ENCODE results near the gene EXOSC1.
"Not testable (repeated sequence)": the region's sequence is repeated elsewhere in the genome, so short reads cannot be mapped to it uniquely, and the experiment has no call there.

EXOSC1 gene

DNA sequence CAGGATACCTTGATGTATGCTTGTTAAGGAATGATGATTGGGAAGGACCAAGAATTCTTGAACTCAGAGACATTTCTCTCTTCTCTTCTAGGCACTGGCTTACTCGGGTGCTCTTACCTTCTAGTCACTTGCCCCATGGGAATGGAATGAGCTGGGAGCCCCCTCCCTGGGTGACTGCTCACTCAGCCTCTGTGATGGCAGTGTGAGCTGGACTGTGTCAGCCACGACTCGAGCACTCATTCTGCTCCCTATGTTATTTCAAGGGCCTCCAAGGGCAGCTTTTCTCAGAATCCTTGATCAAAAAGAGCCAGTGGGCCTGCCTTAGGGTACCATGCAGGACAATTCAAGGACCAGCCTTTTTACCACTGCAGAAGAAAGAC lies 10.9 kb upstream of the EXOSC1 start:
- no peak for DNase-seq

DNA sequence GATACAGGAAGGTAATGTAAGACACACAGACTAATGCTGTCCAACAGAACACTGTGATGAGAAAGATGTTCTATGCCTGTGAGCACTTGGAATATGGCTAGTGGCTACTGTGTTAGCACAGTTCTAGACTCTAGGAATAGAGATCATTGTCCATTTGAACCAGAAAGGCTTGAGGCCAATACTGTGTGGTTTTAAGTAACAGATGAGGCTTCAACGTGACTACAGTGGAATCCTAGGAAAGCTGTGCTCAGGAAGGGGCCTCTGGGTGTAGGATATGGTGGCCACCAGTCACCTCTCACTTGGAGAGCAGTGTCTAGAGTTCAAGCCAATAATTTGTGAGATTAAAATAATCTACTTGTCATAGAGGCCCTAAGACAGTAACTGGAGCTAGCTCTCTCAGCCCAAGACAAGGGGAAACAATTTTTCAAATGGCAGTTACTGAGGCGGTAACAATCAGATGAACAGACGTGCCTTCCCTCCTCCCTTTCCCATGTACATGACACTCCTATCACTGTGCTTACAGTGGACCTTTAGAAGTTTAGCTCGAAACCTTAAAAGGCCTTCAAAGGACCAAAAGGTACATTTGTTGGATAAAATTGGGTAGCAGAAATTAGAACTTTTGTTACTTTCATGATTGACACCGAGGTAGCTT lies 10.4 kb upstream of the EXOSC1 start:
- no peak for DNase-seq

GRCh38 chr10:97454330-97455036 lies 8.7 kb upstream of the EXOSC1 start:
- DNase-seq, result peak; percentile 70

GRCh38 chr10:97452352-97452751 lies 6.5 kb upstream of the EXOSC1 start:
- DNase-seq, result no peak

- no peak for DNase-seq
These were observed 5.8 kb upstream of the EXOSC1 start for GRCh38 chr10:97451605-97452004.

DNA sequence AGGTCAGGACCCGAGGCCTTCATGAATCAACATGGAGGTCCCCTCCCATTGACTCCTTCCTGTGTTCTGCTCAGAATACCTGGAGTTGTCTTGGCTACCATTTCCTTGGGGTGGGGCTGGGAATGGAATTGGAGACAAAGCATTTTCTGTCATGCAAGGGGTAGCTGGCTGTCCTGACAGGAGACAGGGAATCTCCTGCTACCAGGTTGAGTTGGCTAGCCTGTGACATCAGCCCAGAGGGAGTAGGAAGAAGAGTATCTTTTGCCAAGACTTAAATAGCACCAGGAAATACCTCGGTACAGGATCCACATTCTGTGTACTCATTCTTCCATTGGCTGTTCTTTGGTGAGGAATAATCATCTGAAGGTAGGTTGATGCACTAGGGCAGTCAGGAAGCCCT lies 5.0 kb upstream of the EXOSC1 start:
- DNase-seq, result no peak

DNA sequence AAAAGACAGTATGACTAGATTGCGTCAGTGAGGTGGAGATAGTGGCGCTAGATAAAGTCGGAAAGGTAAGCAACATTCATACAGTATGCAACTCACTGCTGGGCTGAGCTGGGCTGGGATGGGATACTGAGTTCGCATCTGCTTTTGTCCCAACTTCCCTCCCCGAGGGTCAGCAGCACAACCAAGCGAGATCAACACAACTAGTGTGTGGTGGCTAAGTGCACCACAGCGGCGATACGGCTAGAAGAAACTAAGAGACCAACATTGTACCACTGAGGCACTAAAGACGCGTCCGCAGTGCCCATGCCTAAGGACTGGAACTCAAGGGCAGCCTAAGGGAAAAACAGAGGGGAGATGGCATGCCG lies 467 bp downstream of the EXOSC1 start:
- no peak for DNase-seq

DNA sequence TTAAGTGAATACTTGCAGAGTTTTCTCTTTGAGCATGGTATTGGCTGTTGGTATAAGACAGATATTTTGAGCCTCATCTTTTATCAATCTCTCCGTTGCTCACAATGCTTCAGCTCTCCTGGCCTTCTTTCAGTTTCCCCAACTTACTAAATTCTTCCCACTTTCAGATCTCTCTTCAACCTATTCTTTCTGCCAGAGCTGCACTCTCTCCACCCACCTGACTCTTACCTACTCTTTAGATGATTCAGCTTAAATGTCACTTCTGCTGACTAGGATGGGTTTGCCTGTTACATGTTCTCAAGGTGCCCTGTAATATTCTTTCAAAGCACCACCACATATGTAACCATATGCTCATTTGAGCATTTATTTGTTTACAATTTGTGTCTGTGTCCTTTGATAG lies 1.6 kb downstream of the EXOSC1 start:
- no peak for DNase-seq

DNA sequence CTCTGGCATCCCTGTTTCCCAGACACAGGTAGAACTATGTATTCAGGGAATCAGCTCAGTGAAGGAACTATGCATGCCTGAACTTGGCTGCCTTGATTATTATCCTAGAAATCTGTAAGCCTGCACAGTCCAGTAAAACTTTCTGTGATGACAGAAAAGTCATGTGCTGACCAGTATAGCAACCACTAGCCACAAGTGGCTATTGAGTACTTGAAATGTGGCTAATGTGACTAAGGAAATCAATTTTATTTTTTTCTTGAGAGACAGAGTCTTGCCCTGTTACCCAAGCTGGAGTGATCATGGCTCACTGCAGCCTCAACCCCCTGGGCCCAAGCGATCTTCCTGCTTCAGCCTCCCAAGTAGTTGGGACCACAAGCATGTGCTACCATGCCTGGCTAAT lies 3.5 kb downstream of the EXOSC1 start:
- DNase-seq, result no peak

GRCh38 chr10:97435211-97435610 lies 10.6 kb downstream of the EXOSC1 start:
- no peak for DNase-seq

GRCh38 chr10:97434557-97434956 lies 11.2 kb downstream of the EXOSC1 start:
- no peak for DNase-seq

DNA sequence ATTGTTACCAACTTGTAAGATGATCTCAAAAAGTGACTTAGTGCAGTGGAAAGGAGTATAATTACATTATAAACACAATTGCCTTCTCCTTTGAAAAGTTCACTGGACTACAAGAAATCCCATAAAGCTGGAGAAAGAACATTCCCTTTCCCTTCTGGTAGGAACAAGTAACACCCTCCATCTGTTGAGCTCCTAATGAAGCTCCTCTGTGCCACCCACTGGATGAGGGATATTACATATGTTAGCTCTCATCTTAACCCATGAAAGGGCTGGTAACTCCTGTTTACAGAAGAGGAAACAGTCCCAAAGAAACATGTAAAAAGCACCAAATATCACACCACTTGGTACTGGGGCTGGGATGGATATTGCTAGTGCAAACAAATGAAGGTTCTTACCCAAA lies 11.8 kb downstream of the EXOSC1 start:
- no peak for DNase-seq

GRCh38 chr10:97428572-97428981 lies 17.2 kb downstream of the EXOSC1 start:
- no peak for DNase-seq

- DNase-seq, result no peak
These were observed 18.1 kb downstream of the EXOSC1 start for GRCh38 chr10:97427571-97428179.

- DNase-seq, result peak; percentile 68
These were observed 18.8 kb downstream of the EXOSC1 start for GRCh38 chr10:97426776-97427570.

DNA sequence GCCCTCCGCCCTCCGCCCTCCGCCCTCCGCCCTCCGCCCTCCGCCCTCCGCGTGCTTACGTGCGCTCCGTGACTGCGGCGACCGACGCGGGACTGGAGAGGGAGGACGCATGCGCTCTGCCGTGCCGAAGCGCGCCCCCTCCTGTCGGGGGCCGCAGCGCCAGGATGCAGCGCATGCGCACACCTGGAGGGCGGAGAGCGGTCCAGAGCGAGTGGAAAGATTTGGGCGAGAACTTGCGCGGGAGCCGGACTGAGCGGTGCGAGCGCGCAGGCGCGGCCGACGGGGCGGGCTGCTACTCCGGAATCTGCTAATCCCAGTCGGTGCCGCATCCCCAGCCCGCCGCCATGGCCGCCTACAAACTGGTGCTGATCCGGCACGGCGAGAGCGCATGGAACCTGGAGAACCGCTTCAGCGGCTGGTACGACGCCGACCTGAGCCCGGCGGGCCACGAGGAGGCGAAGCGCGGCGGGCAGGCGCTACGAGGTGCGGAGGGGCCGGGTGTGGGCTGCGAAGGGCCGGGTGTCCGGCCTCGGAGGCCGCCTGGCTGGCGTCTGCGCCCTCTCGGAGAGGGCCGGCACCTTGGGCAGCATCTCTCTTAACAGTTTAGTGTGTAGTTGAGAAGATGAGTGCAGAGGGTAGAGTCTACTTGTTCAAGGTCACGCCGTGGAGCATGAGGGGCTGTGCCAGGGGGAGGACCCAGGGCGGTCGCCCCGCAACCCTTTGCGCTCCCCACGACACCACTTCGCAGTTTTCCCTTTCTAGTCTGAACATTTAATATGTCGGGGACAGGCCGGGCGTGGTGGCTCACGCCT lies 19.6 kb downstream of the EXOSC1 start, which contains the start of gene PGAM1:
TSS of gene PGAM1 (plus strand) at position 228 of the 812 bp plus-strand sequence. CDS start at position 345, 117 bp downstream.
- peak; percentile 96 for DNase-seq

DNA sequence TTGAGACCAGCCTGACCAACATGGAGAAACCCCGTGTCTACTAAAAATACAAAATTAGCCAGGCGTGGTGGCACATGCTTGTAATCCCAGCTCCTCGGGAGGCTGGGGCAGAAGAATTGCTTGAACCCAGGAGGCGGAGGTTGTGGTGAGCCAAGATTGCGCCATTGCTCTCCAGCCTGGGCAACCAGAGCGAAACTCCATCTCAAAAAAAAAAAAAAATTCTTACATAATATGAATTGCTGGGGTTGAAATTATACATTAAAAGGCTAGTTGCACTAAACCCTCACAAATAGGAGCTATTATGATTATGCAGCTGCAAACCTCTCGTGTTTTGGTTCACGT lies 22.1 kb downstream of the EXOSC1 start:
- not testable (repeated sequence) for DNase-seq

GRCh38 chr10:97416565-97416964 lies 29.2 kb downstream of the EXOSC1 start:
- DNase-seq, result no peak

GRCh38 chr10:97412891-97413304 lies 32.9 kb downstream of the EXOSC1 start:
- peak; percentile 78 for DNase-seq

DNA sequence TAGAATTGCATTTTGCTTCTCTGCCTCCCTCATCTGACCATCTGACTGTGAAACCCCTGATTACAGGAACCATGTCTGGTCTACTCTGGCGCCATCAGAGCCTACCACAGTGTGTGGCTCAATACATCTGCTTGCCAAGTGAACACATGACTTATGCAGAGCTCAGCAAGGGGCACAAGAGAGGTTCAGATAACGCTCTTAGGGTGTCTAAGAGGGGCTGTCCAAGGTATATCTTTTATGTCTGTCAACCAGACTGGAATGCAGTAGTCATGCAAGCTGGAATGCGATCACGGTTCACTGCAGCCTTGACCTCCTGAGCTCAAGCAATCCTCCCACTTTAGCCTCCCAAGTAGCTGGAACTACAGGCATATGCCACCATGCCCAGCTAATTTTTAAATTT lies 34.4 kb downstream of the EXOSC1 start:
- DNase-seq, result no peak

DNA sequence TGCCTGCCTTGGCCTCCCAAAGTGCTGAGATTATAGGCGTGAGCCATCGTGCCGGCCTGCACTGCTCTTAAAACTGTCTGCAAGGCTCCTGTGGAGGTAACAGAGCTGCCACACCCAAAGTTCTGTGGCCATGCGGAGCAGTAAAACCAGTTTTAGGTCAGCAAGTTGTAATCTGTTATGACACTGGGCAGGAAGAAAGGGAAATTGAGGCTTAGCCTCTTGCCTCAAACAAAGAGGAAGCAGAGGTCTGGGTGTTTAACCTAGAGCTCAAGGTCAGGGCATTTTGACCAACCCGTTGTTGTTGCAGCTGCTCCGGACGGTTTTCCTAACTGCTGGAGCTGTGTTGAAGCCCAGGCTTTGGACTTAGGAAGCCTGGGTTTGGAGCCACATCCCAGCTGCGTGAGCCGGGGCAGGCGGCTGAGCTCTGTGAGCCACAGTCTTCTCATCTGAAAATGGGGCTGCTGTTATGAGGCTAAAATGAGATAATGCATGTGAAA lies 37.3 kb downstream of the EXOSC1 start:
- no peak for DNase-seq

DNA sequence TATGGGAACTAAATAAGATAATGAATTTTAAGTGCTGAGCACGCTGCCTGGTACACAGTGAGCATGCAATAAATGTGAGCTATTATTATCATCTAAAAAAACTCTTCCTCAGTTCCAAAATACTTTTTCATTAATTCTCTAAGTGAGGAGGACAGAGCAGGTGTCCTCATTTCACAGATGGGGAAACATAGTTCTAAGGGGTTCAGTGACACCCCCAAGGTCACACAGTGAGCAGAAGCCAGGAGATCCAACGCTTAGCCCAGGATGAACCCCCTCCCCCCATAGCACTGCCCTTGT lies 37.9 kb downstream of the EXOSC1 start:
- DNase-seq, result no peak
